GM21529 (cell line): ENCODE results near the gene KRT5.
"Not testable (repeated sequence)": the region's sequence is repeated elsewhere in the genome, so short reads cannot be mapped to it uniquely, and the experiment has no call there.

Experiments used
- ATAC-seq: cut with Tn5 transposase; IDR thresholded peaks from one replicate; pipeline ENCODE4 v1.9.1; 2021; ENCODE audit not compliant: unreplicated experiment

Gene KRT5

GRCh38 chr12:52521568-52522266 lies 1.5 kb upstream of the KRT5 start:
- ATAC-seq = no peak

GRCh38 chr12:52521175-52521567 lies 977 bp upstream of the KRT5 start:
- no peak for ATAC-seq

GRCh38 chr12:52519387-52519703 lies 849 bp downstream of the KRT5 start:
- no peak for ATAC-seq

GRCh38 chr12:52518574-52519386 lies 1.4 kb downstream of the KRT5 start:
- ATAC-seq = no peak

- ATAC-seq = no peak
Observed at GRCh38 chr12:52517888-52518287, 2.3 kb downstream of the KRT5 start.

GRCh38 chr12:52517005-52517835 lies 3.0 kb downstream of the KRT5 start:
- no peak for ATAC-seq

GRCh38 chr12:52515927-52516831 lies 4.0 kb downstream of the KRT5 start:
- no peak for ATAC-seq

- no peak for ATAC-seq
Observed at GRCh38 chr12:52515319-52515646, 4.9 kb downstream of the KRT5 start.

GRCh38 chr12:52514471-52515318 lies 5.5 kb downstream of the KRT5 start:
- no peak for ATAC-seq

- ATAC-seq = no peak
Observed at GRCh38 chr12:52513736-52514135, 6.5 kb downstream of the KRT5 start.

- ATAC-seq = no peak
Observed at GRCh38 chr12:52508211-52508610, 12.0 kb downstream of the KRT5 start.

- no peak for ATAC-seq
Observed at GRCh38 chr12:52506858-52507715, 13.1 kb downstream of the KRT5 start.

GRCh38 chr12:52502877-52503276 lies 17.3 kb downstream of the KRT5 start:
- no peak for ATAC-seq

- ATAC-seq = no peak
Observed at GRCh38 chr12:52501490-52501889, 18.7 kb downstream of the KRT5 start.

- ATAC-seq = not testable (repeated sequence)
Observed at GRCh38 chr12:52500574-52500973, 19.6 kb downstream of the KRT5 start.

- no peak for ATAC-seq
Observed at GRCh38 chr12:52499806-52500560, 20.2 kb downstream of the KRT5 start.

GRCh38 chr12:52498946-52499345 lies 21.2 kb downstream of the KRT5 start:
- ATAC-seq = no peak

- no peak for ATAC-seq
Observed at GRCh38 chr12:52497975-52498374, 22.2 kb downstream of the KRT5 start.
